NCI-H1417 treated with DMSO at 0.1 percent for 48 hours (cell line): ENCODE measurements around the gene ADAMTSL4.

Experiments
- DNase-seq: peaks from one replicate; lab custom pipeline; 2025; lab: John Stamatoyannopoulos, UW

The ADAMTSL4 gene

GRCh38 chr1:150548632-150549495, at the start of gene ADAMTSL4:
Gene ADAMTSL4, plus strand, starts transcription at chr1:150549408. Its CDS starts 2,881 bp downstream, at chr1:150552289.
- no peak for DNase-seq

GRCh38 chr1:150505431-150505830, 43.8 kb upstream of the ADAMTSL4 start:
- no peak for DNase-seq

GRCh38 chr1:150507912-150508864, 41.0 kb upstream of the ADAMTSL4 start, which contains the start of gene ECM1:
Gene ECM1, plus strand, starts transcription at chr1:150508109. Its CDS starts 101 bp downstream, at chr1:150508210.
- DNase-seq = no peak

- no peak for DNase-seq
These were observed 40.2 kb upstream of the ADAMTSL4 start for GRCh38 chr1:150508982-150509381.

- peak; percentile 44 for DNase-seq
These were observed 37.7 kb upstream of the ADAMTSL4 start for GRCh38 chr1:150511551-150511950.

- DNase-seq = no peak
These were observed 37.1 kb upstream of the ADAMTSL4 start for GRCh38 chr1:150511985-150512660.

- DNase-seq = no peak
These were observed 36.4 kb upstream of the ADAMTSL4 start for GRCh38 chr1:150512846-150513245.

GRCh38 chr1:150513351-150513791, 35.8 kb upstream of the ADAMTSL4 start:
- DNase-seq = no peak

- no peak for DNase-seq
These were observed 34.9 kb upstream of the ADAMTSL4 start for GRCh38 chr1:150514260-150514659.

- DNase-seq = no peak
These were observed 34.3 kb upstream of the ADAMTSL4 start for GRCh38 chr1:150514913-150515327.

GRCh38 chr1:150515328-150516049, 33.7 kb upstream of the ADAMTSL4 start, which contains the start of gene FALEC:
Gene FALEC, plus strand, starts transcription at chr1:150515752.
- DNase-seq = peak; percentile 68

GRCh38 chr1:150516050-150516591, 33.1 kb upstream of the ADAMTSL4 start:
- no peak for DNase-seq

GRCh38 chr1:150516616-150517015, 32.6 kb upstream of the ADAMTSL4 start:
- DNase-seq = no peak

- no peak for DNase-seq
These were observed 27.8 kb upstream of the ADAMTSL4 start for GRCh38 chr1:150521196-150521968.

- DNase-seq = no peak
These were observed 23.9 kb upstream of the ADAMTSL4 start for GRCh38 chr1:150525348-150525747.

GRCh38 chr1:150528196-150528595, 21.0 kb upstream of the ADAMTSL4 start:
- DNase-seq = no peak

- DNase-seq = no peak
These were observed 20.2 kb upstream of the ADAMTSL4 start for GRCh38 chr1:150529017-150529416.

GRCh38 chr1:150530491-150531159, 18.6 kb upstream of the ADAMTSL4 start:
- no peak for DNase-seq

- no peak for DNase-seq
These were observed 16.3 kb upstream of the ADAMTSL4 start for GRCh38 chr1:150532860-150533259.
